ENCODE measurements around the gene MYH11. TPM values are rescaled to one million over a fixed set of nuclear protein-coding genes. Genes with fewer than 3 reads are reported as not detected.

Gene MYH11
- 10 to 100 TPM in 2 of 4 donors, 1 to 10 TPM in 2; 8.3 to 18.4 (median 10.6) TPM for polyA plus RNA-seq (ENCODE audit: insufficient read length in 4 of 4)

GRCh38 chr16:15856901-15857698 lies at the start of gene MYH11:
TSS of gene MYH11 (minus strand) at chr16:15857028. CDS start at chr16:15838252, 18,776 bp downstream.
- no peak for DNase-seq (ENCODE audit: low read depth in 4 of 4, low spot score in 2 of 4)

- DNase-seq (ENCODE audit: low read depth in 4 of 4, low spot score in 2 of 4), result no peak
Observed at GRCh38 chr16:15906439-15906838, 49.6 kb upstream of the MYH11 start.

- DNase-seq (ENCODE audit: low read depth in 4 of 4, low spot score in 2 of 4), result no peak
Observed at GRCh38 chr16:15903960-15904359, 47.1 kb upstream of the MYH11 start.

GRCh38 chr16:15900901-15901500 lies 44.2 kb upstream of the MYH11 start:
- no peak for DNase-seq (ENCODE audit: low read depth in 4 of 4, low spot score in 2 of 4)

- no peak for DNase-seq (ENCODE audit: low read depth in 4 of 4, low spot score in 2 of 4)
Observed at GRCh38 chr16:15900357-15900756, 43.5 kb upstream of the MYH11 start.

GRCh38 chr16:15899538-15900100 lies 42.8 kb upstream of the MYH11 start:
- no peak for DNase-seq (ENCODE audit: low read depth in 4 of 4, low spot score in 2 of 4)

GRCh38 chr16:15898654-15899053 lies 41.8 kb upstream of the MYH11 start:
- DNase-seq (ENCODE audit: low read depth in 4 of 4, low spot score in 2 of 4), result no peak

- DNase-seq (ENCODE audit: low read depth in 4 of 4, low spot score in 2 of 4), result no peak
Observed at GRCh38 chr16:15897834-15898254, 41.0 kb upstream of the MYH11 start.

GRCh38 chr16:15897121-15897780 lies 40.4 kb upstream of the MYH11 start:
- no peak for DNase-seq (ENCODE audit: low read depth in 4 of 4, low spot score in 2 of 4)

DNA sequence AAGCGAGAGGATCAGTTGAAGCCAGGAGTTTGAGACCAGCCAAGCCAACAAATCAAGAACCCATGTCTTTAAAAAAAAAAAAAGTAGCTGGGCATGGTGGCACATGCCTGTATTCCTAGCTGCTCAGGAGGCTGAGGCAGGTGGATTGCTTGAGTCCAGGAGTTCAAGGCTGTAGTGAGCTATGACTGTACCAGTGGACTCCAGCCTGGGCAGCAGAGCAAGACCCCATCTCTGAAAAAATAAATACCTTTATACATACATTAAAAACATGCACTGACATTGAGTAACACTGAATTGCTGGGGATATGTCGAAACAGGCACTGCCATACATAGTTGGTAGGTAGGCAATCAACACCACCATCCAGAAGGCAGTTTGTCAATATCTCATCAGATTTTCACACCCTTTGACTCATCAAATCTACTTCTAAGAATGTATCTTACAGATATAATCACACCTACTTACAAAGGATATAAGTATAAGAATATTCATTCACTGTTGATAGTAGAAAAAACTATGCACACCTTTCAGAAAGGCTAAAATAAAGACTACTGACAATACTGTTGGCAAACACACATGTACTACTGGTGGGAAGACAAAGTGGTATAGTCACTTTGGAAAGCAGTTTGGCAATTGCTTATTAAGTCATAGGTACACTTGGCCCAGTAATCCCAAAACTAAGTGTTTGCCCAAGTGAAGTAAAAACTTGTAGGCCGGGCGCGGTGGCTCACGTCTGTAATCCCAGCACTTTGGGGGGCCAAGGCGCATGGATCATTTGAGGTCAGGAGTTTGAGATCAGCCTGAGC lies 37.9 kb upstream of the MYH11 start:
- no peak for DNase-seq (ENCODE audit: low read depth in 4 of 4, low spot score in 2 of 4)

GRCh38 chr16:15891508-15891907 lies 34.7 kb upstream of the MYH11 start:
- DNase-seq (ENCODE audit: low read depth in 4 of 4, low spot score in 2 of 4), result no peak

DNA sequence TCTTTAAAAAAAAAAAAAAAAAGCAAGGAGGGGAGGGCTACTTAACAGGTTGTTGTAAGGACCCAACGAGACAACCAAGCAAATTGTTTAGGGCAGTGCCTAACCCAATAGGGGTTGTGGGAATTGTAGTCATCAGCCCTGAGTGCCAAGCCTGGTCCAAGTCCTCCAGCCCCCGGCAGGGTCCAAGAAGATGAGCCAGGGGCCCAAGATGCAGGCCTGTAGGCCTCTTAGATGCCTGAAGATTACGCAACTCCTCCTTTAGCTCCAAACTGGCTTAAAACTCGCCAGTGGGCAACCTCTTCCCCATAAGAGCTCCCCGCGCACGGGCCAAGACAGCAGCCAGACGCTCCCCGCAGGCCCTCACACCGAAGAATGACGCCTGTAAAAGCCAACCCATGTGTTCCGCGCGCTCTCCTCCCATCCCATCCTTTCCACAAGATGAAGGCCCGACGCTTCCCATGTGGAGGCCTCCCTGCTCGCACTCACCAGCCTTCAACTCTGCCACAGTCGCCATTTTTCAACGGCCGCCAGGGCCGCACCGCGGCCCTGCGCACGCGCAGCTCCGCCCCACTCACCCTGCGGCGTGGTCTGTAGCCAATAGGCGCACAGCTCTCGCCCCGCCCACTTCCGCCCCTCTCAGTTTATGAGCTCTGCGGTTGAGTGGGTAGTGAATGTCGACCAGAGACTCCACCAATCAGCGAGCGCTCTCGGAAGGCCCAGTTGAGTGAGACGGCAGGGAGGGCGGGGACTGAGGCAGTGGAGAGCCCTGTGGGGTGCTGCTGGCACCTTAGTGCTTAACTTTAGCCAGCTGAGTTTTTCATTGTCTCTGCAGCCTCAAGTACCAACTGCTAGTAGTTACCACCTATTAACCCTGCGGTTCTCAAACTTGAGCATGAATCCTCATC lies 31.5 kb upstream of the MYH11 start, which contains the start of gene CEP20:
TSS of gene CEP20 (minus strand) at position 532 of the 905 bp plus-strand sequence. CDS start at position 514, 18 bp downstream.
- DNase-seq (ENCODE audit: low read depth in 4 of 4, low spot score in 2 of 4), result peak; percentile 89 to 99 (median 95)

DNA sequence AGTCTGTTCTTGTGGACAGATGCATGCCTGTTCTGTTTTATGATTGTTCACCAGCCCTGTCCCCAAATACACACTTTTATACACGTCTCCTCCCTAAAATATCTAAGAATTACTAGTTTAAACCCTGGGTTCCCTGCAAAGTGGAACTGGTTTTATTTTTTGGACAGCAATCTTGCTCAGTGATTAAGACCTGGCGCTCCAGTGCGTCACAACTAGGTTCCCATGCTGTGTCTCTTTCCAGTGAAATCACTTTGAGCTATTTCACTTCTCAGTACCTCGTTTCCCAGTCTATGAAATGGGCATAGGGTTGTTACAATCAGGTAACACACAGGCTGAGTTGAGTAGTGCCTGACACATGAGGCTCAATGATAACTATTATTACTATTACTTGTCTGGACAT lies 30.5 kb upstream of the MYH11 start:
- no peak for DNase-seq (ENCODE audit: low read depth in 4 of 4, low spot score in 2 of 4)

DNA sequence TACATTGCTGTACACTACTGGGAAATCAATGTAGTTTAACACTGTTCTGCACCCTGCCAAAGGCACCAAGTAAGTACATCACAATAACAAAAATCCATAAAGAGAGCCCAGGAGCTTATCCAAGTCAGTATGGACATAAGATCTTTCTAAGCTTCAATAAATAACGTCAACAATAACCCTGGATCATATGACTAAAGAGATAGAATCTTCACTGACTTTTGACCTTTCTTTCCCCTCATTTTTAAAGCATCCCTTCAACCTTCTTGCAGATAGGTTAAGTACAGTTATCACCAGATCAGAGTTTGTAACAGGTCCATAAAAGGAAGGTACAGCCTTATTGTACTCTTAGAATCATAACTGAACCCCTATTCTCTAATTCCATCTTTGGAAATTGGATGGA lies 29.2 kb upstream of the MYH11 start:
- DNase-seq (ENCODE audit: low read depth in 4 of 4, low spot score in 2 of 4), result no peak

DNA sequence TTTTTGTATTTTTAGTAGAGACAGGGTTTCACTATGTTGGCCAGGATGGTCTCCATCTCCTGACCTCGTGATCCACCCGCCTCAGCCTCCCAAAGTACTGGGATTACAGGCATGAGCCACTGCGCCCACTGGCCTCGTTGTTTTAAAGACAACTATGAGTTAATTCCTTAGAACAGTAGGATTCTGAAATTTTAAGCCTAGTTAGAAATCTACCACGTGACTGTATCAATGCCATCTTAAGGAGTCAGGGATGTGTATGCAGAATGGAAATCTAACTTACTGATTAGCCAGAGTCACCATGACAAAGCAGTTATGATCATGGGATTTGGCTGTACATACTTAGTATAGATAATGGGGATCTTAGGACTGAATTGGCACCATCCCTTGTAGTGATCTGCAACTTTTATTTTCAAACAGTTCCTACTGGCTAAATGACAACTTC lies 28.8 kb upstream of the MYH11 start:
- no peak for DNase-seq (ENCODE audit: low read depth in 4 of 4, low spot score in 2 of 4)

DNA sequence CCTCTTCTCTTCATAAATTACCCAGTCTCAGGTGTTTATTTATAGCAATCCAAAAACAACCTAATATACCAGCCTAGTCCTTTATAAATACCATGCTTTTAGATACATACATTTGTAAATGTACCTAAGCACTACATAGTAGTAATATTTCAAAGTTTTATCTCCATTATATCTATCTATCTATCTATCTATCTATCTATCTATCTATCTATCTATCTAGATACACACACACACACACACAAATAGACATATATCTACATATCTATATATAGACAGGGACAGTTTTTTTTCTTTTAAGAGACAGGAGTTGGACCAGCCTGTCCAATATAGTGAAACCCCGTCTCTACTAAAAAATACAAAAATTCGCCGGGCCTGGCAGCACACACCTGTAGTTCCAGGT lies 25.7 kb upstream of the MYH11 start:
- no peak for DNase-seq (ENCODE audit: low read depth in 4 of 4, low spot score in 2 of 4)

- no peak for DNase-seq (ENCODE audit: low read depth in 4 of 4, low spot score in 2 of 4)
Observed at GRCh38 chr16:15881794-15882379, 25.1 kb upstream of the MYH11 start.

- DNase-seq (ENCODE audit: low read depth in 4 of 4, low spot score in 2 of 4), result no peak
Observed at GRCh38 chr16:15880434-15881308, 23.8 kb upstream of the MYH11 start.
